ENCODE results near the gene EMD.

Gene EMD

DNA sequence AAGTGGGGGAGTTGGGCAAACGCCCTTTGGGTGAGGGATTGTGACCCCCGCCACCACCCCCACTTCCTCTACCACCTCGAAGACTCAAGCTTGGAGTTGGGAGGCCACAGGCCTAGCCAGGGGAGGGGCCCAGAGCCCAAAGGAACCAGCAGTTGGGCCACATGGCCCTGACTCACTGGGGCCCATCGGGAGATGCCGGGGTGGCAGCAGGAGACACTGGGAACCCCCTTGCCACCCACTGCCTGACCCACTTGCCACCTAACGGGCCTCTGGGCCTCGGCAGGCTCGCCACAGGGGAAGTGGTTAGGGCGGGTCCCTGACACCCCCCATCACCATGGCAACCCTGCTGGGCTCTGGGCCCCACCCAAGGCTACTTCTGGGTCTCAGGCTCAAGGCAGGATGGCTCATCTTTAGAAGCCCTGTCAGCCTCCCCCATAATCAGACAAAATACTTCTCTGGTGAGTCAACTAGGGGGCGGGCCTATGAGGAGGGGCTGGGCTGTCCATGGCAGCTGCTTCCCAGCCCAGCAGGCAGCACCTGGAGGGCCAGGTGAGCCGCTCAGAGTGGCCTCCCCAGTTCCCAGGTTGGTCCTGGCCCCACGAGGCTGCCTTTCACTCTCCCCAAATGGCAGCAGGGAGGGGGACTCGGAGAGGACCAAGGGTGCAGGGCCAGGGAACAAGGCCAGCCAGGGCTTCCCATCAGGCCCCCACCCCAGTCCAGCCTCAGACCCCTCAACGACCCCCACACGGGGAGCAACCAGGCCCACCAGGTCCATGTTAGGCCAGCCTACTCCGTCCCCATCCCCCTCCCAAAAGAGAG lies 10.3 kb upstream of the EMD start:
- peaks cover 8% of the 10 kb centered on the region; the same call in 1 of the 2 replicates for H3K4me1 ChIP-seq (ENCODE audit: low read length)

GRCh38 chrX:154369449-154370299 lies 9.4 kb upstream of the EMD start:
- no peaks in the 10 kb centered on the region for H3K9me2 ChIP-seq (replicated peaks; ENCODE audit: insufficient read depth, low read length)
- peaks cover 36% of the 10 kb centered on the region for H3K79me2 ChIP-seq (ENCODE audit: low read length)
- peak overlapping the region; percentile 55 for H3K9ac ChIP-seq (ENCODE audit: low read length)
- TF ChIP-seq EZH2 (optimal IDR thresholded peaks at IDR 0.05; ENCODE audit: low read depth, low read length) = no peak
- TF ChIP-seq EZH2phosphoT487 (IDR thresholded peaks at IDR 0.05; ENCODE audit: low read length) = no peak
- no peak for TF ChIP-seq CTCF (IDR thresholded peaks at IDR 0.05; ENCODE audit: low read length)
- peak overlapping the region; percentile 73 for H3K4me3 ChIP-seq (ENCODE audit: low read length)
- no peaks in the 10 kb centered on the region for H3K9me3 ChIP-seq (replicated peaks; ENCODE audit: insufficient read depth, low read length)
- DNase-seq = no peak
- no peaks in the 10 kb centered on the region for H3F3A ChIP-seq (ENCODE audit: insufficient read depth, low read length)
- H3K36me3 ChIP-seq (replicated peaks; ENCODE audit: insufficient read depth, low read length) = no peaks in the 10 kb centered on the region
- no peaks in the 10 kb centered on the region for H3K27me3 ChIP-seq (replicated peaks; ENCODE audit: insufficient read depth, low read length)
- no peaks in the 10 kb centered on the region for H4K20me1 ChIP-seq (ENCODE audit: insufficient read depth, low read length)
- H2AFZ ChIP-seq (ENCODE audit: low read length) = no peak overlapping the region
- no peak overlapping the region for H3K27ac ChIP-seq (ENCODE audit: low read length)
- H3K4me1 ChIP-seq (ENCODE audit: low read length) = peaks cover 11% of the 10 kb centered on the region; the same call in 1 of the 2 replicates
- H3K4me2 ChIP-seq (ENCODE audit: low read depth, low read length) = peak overlapping the region; percentile 79

More for the DNA sequence above, 10.3 kb upstream of the EMD start:
- H3K4me3 ChIP-seq (ENCODE audit: low read length) = no peak overlapping the region
- H3K36me3 ChIP-seq (replicated peaks; ENCODE audit: insufficient read depth, low read length) = no peaks in the 10 kb centered on the region
- no peaks in the 10 kb centered on the region for H3K9me2 ChIP-seq (replicated peaks; ENCODE audit: insufficient read depth, low read length)
- no peak for TF ChIP-seq EZH2phosphoT487 (IDR thresholded peaks at IDR 0.05; ENCODE audit: low read length)
- TF ChIP-seq CTCF (IDR thresholded peaks at IDR 0.05; ENCODE audit: low read length) = no peak
- TF ChIP-seq EZH2 (optimal IDR thresholded peaks at IDR 0.05; ENCODE audit: low read depth, low read length) = no peak
- no peaks in the 10 kb centered on the region for H3K27me3 ChIP-seq (replicated peaks; ENCODE audit: insufficient read depth, low read length)
- H4K20me1 ChIP-seq (ENCODE audit: insufficient read depth, low read length) = no peaks in the 10 kb centered on the region
- no peak overlapping the region; the same call in 1 of the 2 replicates for H3K27ac ChIP-seq (ENCODE audit: low read length)
- no peaks in the 10 kb centered on the region for H3F3A ChIP-seq (ENCODE audit: insufficient read depth, low read length)
- H2AFZ ChIP-seq (ENCODE audit: low read length) = no peak overlapping the region
- H3K79me2 ChIP-seq (ENCODE audit: low read length) = peaks cover 36% of the 10 kb centered on the region
- H3K9me3 ChIP-seq (replicated peaks; ENCODE audit: insufficient read depth, low read length) = no peaks in the 10 kb centered on the region
- H3K4me2 ChIP-seq (ENCODE audit: low read depth, low read length) = peak overlapping the region; percentile 34; the same call in 1 of the 2 replicates
- DNase-seq = peak; percentile 18
- H3K9ac ChIP-seq (ENCODE audit: low read length) = peak overlapping the region; percentile 16; the same call in 1 of the 2 replicates

DNA sequence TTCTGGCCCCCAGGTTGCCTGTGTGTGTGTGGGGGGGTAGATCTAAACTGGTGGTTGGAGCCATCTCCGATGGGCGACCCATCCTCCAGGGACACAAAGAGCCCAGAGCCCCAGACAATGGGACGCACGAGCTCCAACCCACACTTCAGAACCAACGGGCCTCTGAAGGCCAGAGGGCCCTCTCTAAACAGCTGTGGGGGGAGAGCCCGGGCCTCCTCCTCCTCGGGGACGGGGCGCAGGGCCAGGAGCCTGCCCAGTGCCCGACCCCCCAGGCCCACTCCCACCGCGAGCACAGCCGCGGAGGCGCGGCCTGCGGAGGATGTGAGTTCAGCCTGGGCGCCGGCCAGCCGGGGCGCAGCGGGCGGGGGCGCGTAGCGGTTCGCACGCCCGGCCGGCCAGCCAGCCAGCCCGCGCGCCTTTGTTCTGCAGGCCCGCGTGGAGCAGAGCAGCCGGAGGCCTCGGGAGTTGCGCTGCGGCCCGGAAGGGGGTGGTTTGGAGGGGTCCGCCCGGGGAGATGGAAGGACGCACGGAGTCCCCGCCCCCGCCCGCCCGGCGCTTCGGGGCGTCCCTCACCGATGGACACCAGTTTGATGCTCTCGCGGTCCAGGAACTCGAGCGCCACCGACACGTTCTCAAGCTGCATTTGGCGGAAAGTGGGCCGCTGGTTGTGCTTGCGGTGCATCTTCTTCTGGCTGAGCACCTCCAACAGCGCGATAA lies 8.6 kb upstream of the EMD start:
- no peak overlapping the region for H2AFZ ChIP-seq (ENCODE audit: low read length)
- H3K27ac ChIP-seq (ENCODE audit: low read length) = no peak overlapping the region
- H3K36me3 ChIP-seq (replicated peaks; ENCODE audit: insufficient read depth, low read length) = no peaks in the 10 kb centered on the region
- DNase-seq = no peak
- peak overlapping the region; percentile 79 for H3K4me2 ChIP-seq (ENCODE audit: low read depth, low read length)
- no peaks in the 10 kb centered on the region for H4K20me1 ChIP-seq (ENCODE audit: insufficient read depth, low read length)
- H3K9me2 ChIP-seq (replicated peaks; ENCODE audit: insufficient read depth, low read length) = no peaks in the 10 kb centered on the region
- H3F3A ChIP-seq (ENCODE audit: insufficient read depth, low read length) = no peaks in the 10 kb centered on the region
- TF ChIP-seq EZH2 (optimal IDR thresholded peaks at IDR 0.05; ENCODE audit: low read depth, low read length) (no peak), EZH2phosphoT487 (IDR thresholded peaks at IDR 0.05; ENCODE audit: low read length) (no peak), CTCF (IDR thresholded peaks at IDR 0.05; ENCODE audit: low read length) (no peak)
- H3K4me3 ChIP-seq (ENCODE audit: low read length) = peak overlapping the region; percentile 73
- H3K79me2 ChIP-seq (ENCODE audit: low read length) = peaks cover 36% of the 10 kb centered on the region
- no peaks in the 10 kb centered on the region for H3K9me3 ChIP-seq (replicated peaks; ENCODE audit: insufficient read depth, low read length)
- H3K4me1 ChIP-seq (ENCODE audit: low read length) = peaks cover 11% of the 10 kb centered on the region; the same call in 1 of the 2 replicates
- no peaks in the 10 kb centered on the region for H3K27me3 ChIP-seq (replicated peaks; ENCODE audit: insufficient read depth, low read length)
- peak overlapping the region; percentile 55 for H3K9ac ChIP-seq (ENCODE audit: low read length)

Data from MM.1S (cell line).